Tongue (tissue), 2 donors: ENCODE measurements around the gene KLHL22. TPM values are rescaled to one million over a fixed set of nuclear protein-coding genes. Genes with fewer than 3 reads are reported as not detected.

Source experiments
- DNase-seq: peaks from one replicate; pipeline ENCODE4 v3.0.0-alpha.2; 2015
- total RNA-seq: library from RNA; depleted of rRNA; stranded (reverse); fragments of >200 nt; gene quantifications from one replicate; pipeline ENCODE4 v1.2.3, GENCODE V29; 2014

KLHL22 gene
- total RNA-seq, 1 donor from 2014 or later: 66.2 TPM

DNA sequence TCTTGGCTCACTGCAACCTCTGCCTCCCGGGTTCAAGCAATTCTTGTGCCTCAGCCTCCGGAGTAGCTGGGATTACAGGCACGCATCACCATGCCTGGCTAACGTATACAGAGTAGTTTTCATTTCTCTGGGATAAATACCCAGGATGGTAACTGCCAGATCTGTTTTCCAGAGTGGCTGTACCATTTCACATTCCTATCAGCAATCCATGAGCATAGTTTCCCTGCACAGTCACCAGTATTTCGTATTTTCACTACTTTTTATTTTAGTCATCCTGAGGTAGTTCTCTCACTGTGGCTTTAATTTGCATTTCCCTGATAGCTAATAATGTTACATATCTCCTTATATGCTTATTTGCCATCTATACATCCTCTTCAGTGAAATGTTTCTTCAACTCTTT, 47.0 kb downstream of the KLHL22 start:
- DNase-seq: no peak

DNA sequence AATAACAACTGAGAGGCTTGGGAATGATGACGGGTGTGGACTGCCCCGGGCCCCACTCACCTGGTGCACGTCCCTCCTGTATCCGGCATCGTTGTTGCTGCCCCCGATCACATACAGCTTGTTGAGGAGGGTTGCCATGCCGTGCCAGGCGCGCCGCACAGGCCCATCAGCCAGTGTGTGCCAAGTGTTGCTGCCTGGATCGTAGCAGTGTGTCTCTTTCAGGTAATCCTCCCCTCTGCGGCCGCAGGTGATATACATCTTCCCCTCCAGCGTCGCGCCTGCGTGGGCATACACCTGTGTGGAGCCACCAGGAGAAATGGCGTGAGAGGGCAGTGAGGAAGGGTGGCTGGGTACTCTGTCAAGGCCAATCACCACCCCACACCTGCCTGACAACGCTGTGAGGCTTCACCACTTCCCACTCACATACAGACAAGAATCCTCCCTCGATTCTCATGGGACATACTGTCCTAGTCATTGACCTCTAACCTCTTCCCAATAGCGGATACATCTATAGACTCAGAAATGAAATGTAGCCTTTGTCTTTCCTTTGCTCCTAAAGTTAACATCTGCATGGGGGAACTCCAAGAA, 49.1 kb downstream of the KLHL22 start:
- DNase-seq: no peak

DNA sequence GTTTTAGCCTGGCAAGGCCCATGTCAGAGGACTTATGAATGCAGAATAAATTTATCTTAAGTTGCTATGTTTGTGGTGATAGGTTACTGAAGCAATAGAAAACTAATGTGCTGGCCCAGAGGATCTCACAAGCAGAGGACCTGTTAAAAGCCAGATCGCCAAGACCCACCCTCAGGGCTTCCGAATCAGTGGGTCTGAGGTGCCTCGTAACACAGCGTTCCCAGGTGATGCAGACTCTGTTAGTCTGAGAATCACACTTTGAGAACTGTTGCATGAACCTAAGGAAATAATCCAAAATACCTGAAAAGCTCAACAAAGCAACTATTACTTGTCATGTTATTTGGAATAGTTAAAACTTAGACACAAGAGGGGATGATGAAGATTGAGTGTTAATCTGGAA, 51.3 kb downstream of the KLHL22 start:
- no peak for DNase-seq

DNA sequence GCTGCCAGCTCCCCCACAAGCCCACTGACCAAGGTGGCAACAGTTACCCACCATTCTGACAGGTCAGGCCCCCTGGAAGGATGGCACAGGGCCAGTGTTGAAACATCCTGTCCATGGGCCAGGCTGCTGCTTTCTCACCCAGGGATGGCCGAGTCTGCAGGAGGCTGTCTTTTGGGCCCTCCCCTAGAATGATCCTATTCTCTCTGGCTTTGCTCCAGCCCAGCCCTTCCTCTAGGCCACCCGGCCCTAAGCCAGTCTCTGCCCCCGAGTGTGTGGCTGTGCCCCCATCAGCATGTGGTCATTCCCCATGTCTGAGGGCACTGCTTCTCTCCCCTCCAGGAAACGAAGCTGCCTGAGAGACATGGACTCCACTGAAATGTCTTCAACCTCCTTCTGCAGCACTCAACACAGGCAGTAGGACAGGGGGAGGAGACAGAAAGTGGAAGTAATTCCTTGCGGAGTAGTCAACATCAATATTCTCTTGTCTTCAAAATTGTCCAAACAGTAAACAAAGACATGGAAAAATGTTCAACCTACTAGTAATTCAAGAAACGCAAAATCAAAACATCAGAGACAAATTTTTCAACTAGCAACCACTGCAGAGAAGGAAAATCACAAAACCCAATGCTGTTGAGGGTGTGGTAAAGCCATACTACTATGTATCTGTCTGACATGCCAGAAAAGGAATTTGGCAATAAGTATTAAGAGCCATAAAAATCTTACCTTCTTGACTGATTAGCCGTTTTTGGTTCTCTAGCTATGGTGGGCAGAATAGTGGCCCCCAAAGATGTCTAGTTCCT, 52.9 kb downstream of the KLHL22 start:
- no peak for DNase-seq

DNA sequence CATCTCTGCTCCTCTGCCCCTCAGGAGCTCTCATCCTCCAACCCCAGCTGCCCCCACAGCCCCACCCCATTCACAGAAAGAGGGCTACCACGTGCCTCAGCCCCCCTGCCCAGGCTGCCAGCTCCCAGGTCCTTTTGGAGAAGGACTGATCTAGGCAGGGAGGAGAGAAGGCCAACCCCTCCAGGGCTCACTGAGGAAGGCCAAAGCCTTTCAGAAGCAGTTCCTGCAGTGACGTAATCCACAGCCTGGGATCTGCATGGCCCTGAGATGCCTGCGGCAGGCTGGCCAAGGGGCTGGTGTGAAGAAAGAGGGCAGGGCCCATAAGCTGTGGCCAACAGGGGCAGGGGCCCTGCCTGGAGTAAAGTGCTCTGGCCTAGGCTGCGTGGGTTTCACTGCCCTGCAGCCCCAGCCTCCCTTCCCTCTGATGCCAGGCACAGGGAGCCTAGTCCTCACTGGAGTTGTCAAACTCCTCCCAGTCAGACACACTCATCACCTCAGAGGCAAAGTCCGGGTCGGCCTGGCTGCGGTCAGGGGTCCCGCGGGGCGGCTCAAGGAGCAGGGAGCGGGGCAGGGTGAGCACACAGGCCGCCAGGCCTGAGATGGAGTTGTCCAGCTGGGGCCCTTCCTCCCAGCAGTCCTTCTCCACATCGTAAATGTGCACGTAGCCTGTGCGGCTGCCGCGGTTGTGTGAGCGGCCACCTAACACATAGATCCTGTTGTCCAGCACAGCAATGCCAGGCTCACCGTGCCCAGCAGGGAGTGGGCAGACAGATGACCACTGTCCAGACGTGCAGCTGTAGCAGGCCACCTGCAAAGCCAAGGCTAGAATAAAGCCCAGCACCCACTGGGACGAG, 53.7 kb downstream of the KLHL22 start:
- no peak for DNase-seq

DNA sequence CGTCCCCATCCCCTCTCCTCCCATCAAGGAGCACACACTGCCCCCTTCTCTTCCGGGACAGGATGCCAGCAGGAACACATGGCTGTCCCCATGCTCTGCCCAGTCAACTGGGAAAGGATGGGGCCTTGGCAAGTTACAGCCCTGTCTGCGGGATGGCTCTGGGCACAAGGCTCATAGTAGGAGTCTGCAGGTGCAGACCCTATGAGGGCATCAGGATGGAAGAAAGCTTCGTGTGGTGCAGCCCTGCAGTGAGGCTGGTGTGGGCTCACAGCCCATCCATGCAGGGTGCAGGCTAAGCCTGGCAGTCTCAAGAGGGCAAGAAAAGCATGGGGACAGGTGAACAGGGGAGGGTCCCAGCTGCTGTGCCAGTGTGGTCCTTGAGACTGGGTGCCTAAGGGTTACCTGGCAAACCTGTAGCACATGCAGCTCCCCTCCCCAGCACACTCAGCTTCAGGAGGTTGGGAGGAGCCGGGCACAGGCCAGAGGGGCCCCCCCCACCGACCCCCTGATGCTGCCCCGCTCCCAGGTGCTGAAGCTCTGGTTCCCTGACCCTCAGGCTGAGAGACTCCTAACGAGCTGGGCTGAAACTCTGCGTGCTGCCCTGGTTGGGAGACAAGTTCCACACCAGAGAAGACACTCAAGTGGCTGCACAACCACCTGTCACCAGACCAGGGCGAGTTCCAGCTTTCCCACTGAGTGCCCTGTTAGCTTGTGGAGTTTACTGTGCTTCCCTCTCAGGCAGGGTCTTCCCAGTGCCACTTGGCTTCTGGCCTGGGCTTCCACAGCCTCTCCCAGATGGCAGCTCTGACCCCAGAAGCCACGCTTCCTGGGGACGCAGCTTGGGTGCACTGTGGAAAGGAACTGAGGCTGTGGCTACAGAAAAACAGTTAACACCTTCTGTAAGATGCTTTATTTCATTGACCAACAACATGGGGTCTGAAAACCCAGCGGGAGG, 54.7 kb downstream of the KLHL22 start:
- peak; percentile 37 for DNase-seq

DNA sequence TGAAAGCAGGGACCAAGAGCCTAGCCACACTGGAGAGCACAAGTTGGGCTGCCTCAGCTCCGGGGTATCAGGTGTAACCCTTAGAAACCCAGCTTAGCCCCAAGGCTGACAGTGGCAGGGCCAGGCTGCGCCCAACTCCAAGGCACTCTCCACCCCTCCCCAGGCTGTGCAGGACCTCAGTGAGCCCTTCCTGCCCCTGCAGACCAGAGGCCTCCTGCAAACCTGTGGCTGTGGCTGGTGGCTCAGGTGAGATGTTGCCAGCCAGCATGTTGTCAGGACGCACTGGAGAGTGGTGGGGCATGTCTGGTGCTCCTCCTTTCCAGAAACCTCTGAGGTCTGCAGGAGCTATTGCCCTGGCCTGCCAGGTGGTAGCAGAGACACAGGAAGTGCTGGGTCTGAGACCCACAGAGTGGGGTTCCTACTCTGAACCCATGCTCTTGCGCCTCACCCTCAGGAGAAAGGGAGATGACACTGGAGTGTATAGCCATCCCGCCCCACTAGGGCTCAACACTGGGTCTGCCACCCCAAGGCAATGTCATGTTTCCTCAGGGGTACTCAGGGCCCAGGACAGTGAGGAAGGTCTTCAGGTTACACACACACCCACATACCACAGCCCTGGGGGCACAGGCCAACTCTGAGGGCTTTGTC, 55.5 kb downstream of the KLHL22 start:
- DNase-seq: no peak

DNA sequence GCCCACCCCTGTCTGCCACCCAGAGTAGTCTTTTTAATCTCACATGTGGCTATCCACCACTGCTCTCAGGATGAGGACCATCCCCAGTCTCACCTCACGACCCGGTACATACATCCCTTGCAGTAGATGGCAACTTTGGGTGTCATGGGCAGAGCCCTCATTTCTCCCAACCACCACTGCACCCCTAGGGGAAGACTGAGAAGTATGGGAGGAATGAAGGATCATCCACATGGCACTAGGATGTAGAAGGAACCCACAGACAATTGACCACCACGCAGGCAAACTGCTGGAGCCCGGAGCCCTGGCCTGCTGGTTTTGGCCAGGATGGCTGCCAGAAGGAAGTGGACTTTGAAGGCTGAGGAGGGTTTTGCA, 56.1 kb downstream of the KLHL22 start:
- no peak for DNase-seq

DNA sequence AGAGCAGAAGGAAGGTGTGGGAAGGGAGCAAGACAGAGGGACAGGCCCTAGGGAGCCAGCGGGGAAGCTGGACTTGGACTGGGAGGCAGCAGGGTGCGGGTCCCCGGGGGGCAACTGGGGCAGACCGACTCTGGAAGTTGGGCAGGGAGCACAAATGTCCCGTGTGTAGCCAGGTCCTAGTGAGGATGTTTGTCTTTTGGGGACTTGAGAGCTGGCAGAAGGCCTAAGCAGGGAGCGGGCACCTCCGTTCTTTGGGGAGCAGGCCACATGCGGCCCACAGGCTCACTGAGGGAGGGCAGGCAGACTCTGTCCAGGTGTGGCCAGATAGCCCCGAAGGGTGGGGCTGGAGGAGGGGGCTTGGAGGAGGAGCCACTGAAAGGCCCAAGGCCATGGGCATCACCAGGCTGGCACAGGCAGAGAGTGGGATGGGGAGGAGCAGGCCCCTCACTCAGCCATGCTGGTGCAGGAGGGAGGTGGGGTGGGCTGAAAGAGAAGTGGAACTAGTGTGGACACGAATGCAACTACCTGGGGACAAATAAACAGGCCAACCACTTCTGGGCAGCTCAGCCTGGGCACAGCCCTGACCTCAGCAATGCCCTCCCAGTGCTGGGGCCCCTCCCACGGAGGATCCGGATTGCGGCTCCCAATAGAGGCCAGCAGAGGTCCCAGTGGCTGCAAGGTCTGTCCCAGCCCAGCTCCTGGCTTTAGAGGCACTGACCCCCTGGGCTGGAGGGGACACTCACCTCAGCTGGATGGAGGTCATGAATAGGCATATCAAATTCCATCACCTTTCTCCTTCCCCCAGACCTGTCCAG, 56.7 kb downstream of the KLHL22 start:
- DNase-seq: no peak

DNA sequence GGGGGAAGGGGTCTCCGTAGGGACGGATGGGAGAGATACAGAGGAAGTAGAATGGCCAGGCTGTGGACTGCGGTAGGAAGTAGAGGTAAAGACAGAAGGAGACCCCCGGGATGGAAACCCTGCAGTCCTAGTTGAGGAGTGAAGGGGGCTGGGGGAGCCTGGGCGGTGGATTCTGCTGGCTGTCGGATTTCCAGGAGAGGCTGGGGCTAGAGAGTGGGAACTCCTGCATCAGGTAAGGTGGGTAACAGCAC, 57.2 kb downstream of the KLHL22 start:
- DNase-seq: no peak

DNA sequence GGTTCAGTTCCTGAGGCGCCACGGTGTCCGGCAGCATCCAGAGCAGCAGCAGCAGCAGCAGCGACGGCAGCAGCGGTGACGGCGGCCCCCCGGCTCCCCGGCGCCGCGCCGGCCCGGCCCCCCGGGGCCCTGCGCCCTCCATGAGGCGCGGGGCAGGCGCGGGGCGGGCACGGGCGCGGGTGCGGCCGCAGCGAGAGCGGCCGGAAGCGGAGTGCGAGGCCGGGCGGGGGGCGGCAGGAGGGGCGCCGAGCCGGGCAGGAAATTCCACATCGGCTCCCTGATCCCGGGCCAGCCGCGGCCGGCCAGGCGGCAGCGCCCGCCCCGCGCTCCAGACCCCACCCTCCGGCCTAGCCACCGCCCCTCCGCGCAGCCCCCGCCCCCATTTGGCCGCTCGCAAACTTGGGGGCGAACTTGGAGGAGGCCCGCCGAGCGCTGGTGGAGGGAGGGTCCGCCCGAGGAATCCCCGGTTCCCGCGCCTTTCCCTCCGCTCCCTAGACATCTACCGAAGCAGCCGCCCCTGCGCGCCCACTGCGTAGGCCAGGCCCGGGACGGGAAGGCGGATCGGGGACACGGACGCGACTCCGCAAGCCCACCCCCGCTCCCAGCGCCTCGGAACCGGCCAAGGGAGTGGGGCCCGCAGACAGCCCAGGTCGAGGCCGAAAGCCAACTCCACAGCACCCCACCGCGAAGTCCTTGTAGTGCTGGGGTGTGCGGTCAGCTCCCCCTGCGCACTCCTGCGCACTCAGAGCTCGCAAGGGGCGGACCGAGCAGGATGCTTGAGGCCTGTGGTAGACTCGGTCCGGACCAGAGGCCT, 57.8 kb downstream of the KLHL22 start, which contains the start of gene SCARF2:
SCARF2 (minus strand) TSS at position 213 of the 814 bp plus-strand sequence; CDS start at position 142, 71 bp downstream.
- peak; percentile 89 for DNase-seq

DNA sequence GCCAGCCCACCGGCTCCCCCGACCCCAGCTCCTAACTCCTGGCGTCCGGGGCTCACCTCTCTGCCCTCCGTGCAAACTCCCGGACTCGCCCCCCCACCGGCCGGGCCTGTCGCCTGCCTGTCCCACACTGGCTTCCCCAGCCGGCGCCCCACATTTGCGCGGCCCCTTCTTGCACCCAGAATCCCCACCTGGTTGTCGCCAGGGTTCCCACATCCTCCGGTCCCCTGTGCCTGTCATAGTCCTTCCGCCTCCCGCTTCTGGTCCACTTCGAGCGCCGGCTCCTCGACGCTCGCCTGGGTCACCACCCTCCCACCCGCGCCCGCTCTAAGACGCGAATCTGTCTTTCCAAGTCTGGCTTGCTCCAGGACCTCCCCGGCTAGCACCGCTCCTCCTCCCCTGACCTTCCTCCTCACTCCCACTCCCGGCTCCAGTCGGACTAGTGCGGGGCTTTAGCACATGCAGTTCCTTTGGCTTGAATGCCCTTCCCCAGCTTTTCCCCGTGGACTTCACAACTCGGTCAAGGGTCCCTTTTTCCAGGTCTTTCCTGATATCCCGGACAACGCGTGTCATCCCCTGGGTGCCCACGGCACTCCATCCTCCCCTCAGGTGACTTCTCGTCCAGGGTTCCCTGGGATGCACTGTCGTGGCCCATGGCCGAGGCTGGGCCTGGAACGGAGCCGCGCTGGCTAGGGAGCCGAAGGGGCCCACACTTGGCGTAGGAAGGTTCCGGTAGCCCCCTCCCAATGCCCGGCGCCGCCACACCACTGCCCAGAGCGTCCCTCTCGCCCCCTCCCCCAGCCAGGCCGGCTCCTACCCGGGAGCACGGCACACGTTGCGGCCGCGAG, 58.6 kb downstream of the KLHL22 start:
- no peak for DNase-seq

DNA sequence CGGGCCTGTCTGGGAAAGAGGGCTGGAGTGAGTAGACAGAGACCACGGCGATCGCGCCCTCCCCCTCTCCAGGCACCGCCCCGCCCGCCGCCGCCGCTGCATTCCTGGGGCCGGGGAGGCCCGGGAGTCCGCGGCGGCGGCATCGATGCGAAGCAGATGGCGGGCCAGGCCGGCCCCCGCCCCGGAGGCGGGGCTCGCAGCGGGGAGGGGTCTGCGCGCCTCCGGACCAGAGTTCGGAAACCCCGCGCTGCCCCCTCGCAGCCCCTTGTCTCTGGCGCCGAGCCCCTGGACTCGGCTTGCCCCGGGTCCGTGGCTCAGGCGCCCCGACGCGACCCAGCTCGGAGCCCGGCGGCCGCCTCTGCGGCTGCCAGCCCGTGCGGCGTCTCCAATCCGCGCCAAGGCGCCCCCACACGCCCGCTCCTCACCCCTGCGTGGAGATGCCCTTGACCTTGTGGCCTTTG, 59.3 kb downstream of the KLHL22 start:
- peak; percentile 70 for DNase-seq

DNA sequence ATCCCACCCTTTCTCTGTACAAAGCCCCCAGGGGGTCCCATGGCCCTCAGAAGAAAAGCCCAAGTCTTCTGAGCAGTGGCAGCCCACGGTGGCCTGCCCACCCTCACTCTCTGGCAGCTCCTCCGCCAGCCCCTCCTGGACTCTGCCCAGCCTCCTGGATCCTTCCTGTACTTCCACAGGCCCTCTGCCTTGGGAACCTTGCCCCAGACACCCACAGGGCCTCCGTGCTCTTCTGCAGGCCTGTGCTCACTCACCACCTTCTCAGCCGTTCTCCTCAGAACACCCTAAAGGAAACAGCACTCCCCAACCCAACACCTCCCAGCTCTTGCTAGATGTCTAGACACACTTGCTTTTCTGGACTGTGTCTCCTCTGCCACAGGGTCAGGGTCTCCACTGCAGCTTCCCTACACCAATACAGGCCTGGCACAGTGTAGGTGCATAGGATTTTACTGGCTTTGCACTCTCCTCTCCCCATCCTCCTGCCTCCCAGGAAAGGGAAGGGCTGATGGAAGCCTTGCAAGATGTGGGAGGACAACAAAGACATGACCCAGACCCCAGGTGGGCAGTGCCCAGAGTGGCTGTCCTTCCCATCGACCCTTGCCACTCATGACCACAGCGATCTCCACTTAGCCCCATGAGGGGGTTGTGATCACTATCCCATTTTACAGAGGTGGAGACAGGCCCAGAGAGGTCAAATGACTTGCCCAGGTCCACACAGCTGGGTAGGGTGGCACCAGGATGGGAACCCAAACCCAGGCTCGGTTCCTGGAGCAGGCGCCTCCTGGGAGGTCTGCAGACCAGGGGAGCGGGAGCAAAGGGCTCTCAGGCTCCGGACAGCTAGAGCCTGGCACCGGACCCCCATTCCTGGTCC, 59.9 kb downstream of the KLHL22 start:
- DNase-seq: no peak

DNA sequence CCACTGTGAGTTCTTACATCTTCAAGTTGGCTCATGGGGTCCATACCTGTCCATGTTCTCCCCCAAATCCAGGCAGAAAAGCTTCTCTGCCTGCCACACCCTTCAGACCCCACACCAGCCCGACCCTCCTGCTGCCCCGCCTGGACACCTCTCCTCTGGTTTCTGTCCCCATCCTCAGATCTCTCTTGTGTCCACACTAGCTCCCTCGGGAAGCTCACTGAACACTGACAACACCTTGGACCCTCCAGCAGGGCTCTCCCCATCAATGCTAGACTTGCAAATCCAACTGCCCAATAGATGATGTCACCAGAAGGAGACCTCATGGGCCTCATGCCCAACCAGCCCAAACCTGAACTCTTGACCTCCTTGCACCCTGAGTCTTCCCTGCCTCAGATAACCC, 60.8 kb downstream of the KLHL22 start:
- DNase-seq: no peak

DNA sequence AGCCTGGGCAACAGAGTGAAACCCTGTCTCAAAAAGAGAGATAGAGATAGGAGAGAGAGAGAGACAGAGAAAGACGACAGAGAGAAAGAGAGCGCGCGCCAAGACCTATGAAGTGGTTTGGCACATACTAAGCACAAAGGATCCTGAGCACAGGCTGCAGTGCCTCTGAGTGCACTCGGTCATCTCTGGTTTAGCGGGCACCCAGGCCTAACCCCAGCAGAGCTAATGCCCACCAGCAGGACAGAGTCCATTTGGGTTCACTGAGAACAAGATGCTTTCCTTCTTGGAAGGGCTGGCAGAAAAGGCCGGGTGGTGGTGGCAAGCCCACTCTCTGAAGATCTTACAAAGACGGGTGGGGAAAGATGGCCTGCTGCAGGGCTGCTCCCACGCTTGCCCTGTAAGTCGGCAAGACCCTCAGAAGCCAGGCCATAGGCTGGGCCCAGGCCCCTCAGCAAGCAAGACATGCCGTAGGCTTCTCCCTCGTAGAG, 61.3 kb downstream of the KLHL22 start:
- no peak for DNase-seq

DNA sequence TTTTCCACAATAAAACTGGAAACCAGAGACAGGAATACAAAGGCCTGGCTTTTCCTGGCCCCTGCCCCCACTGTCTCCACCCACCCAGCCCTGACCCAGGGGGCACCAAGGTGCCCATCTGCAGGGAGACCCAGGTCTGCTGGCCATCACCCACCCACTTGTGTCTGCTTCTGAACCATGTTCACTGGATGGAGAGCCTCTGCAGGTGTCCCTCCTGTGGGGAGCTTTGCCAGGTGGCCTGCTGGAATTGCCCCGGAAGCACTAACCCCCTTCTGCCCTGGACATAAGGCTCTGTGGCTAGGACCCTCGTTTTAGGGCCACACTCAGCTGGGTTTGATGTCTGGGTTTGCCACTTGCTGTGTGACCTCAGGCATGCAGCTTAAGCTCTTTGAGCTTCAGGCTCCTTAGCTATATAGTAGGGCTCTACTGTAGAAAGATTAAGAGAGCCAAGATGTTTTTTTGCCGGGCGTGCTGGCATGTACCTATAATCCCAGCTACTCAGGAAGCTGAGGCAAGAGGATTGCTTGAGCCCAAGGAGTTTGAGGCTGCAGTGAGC, 61.8 kb downstream of the KLHL22 start:
- DNase-seq: no peak
